CD14-positive monocyte (primary cell): ENCODE results near the gene NRM. TPM values are rescaled to one million over a fixed set of nuclear protein-coding genes. Genes with fewer than 3 reads are reported as not detected.

Source experiments
- DNase-seq, 3 donors: peaks; one replicate each; pipeline ENCODE4 v3.0.0-alpha.2; 2011 to 2022
- H2AFZ ChIP-seq: 2 replicates; pipeline ENCODE4 v1.6.0; 2012; ENCODE audit warnings: mild to moderate bottlenecking, low read depth, low read length, inconsistent platforms; ENCODE audit not compliant: insufficient read depth, poor library complexity, severe bottlenecking
- H3K27ac ChIP-seq, 2 donors: 1 replicate in 1 of 2; 2 replicates in 1 of 2; pipeline ENCODE4 v1.5.1; 2012 to 2013; ENCODE audit warnings: low read length in 2 of 2, control low read depth in 1 of 2, inconsistent platforms in 1 of 2, low read depth in 1 of 2, mild to moderate bottlenecking in 1 of 2
- H3K27me3 ChIP-seq, 2 donors: one replicate each; pipeline versions ENCODE4 v1.6.0 to v1.6.1; 2011 to 2013; ENCODE audit warnings: low read length in 2 of 2; ENCODE audit not compliant: control insufficient read depth in 2 of 2, insufficient read depth in 2 of 2
- H3K36me3 ChIP-seq, 2 donors: replicated peaks in 1 of 2; 1 replicate in 1 of 2; 2 replicates in 1 of 2; pipeline versions ENCODE4 v1.5.1 to v1.6.1; 2012 to 2013; ENCODE audit warnings: low read length in 2 of 2, control low read depth in 1 of 2, inconsistent platforms in 1 of 2, mild to moderate bottlenecking in 1 of 2; ENCODE audit not compliant: insufficient read depth in 2 of 2, control insufficient read depth in 1 of 2
- H3K4me1 ChIP-seq, 2 donors: 1 replicate in 1 of 2; 2 replicates in 1 of 2; pipeline versions ENCODE4 v1.5.1 to v1.6.1; 2012 to 2013; ENCODE audit warnings: low read length in 2 of 2, control low read depth in 1 of 2, inconsistent platforms in 1 of 2, mild to moderate bottlenecking in 1 of 2, moderate library complexity in 1 of 2; ENCODE audit not compliant: insufficient read depth in 2 of 2, control insufficient read depth in 1 of 2
- H3K4me2 ChIP-seq: replicated peaks from 2 replicates; pipeline ENCODE3; 2012; ENCODE audit warnings: low read length, moderate library complexity, mild to moderate bottlenecking; ENCODE audit not compliant: poor library complexity, severe bottlenecking; ENCODE audit errors: extremely low read depth
- H3K4me3 ChIP-seq, 3 experiments: fragments of 200-600 bp in 1 of 3; sonication (generic) in 1 of 3; replicated peaks in 1 of 3; 1 replicate in 2 of 3; 2 replicates in 1 of 3; pipeline ENCODE4 v1.5.1; 2011 to 2013; ENCODE audit warnings: low read length in 3 of 3, mild to moderate bottlenecking in 3 of 3, control low read depth in 2 of 3, low read depth in 2 of 3, inconsistent platforms in 1 of 3, moderate library complexity in 1 of 3
- H3K79me2 ChIP-seq: 2 replicates; pipeline ENCODE4 v1.6.0; 2012; ENCODE audit warnings: mild to moderate bottlenecking, control low read depth, inconsistent platforms, low read length, moderate library complexity; ENCODE audit not compliant: insufficient read depth
- H3K9ac ChIP-seq: 2 replicates; pipeline ENCODE4 v1.6.0; 2017; ENCODE audit warnings: low read length, mild to moderate bottlenecking; ENCODE audit not compliant: insufficient read depth, poor library complexity, severe bottlenecking
- H3K9me3 ChIP-seq, 2 donors: replicated peaks in 1 of 2; 1 replicate in 1 of 2; 2 replicates in 1 of 2; pipeline versions ENCODE4 v1.5.1 to v1.6.1; 2012 to 2013; ENCODE audit warnings: low read length in 2 of 2, control low read depth in 1 of 2; ENCODE audit not compliant: control insufficient read depth in 1 of 2, insufficient read depth in 1 of 2
- H4K20me1 ChIP-seq: 2 replicates; pipeline ENCODE4 v1.6.0; 2012; ENCODE audit warnings: mild to moderate bottlenecking, low read length, control low read depth, moderate library complexity; ENCODE audit not compliant: insufficient read depth
- H3K27ac Mint-ChIP-seq, 7 donors: one replicate each; pipeline ENCODE4 v1.8.0; 2020; ENCODE audit warnings: mild to moderate bottlenecking in 7 of 7, mixed read lengths in 7 of 7, moderate library complexity in 6 of 7, inconsistent platforms in 2 of 7
- H3K27me3 Mint-ChIP-seq, 3 donors: one replicate each; pipeline ENCODE4 v1.8.0; 2021 to 2022; ENCODE audit warnings: low read depth in 3 of 3, mild to moderate bottlenecking in 3 of 3, mixed read lengths in 3 of 3, moderate library complexity in 3 of 3, inconsistent platforms in 1 of 3
- H3K36me3 Mint-ChIP-seq, 2 donors: one replicate each; pipeline ENCODE4 v1.8.0; 2020; ENCODE audit warnings: mixed read lengths in 2 of 2, inconsistent platforms in 1 of 2, mild to moderate bottlenecking in 1 of 2
- H3K4me1 Mint-ChIP-seq: one replicate; pipeline ENCODE4 v1.8.0; 2020; ENCODE audit warnings: mild to moderate bottlenecking, mixed read lengths
- H3K4me3 Mint-ChIP-seq, 2 donors: one replicate each; pipeline ENCODE4 v1.8.0; 2020; ENCODE audit warnings: mild to moderate bottlenecking in 2 of 2, mixed read lengths in 2 of 2, moderate library complexity in 1 of 2
- H3K9me3 Mint-ChIP-seq, 7 donors: one replicate each; pipeline ENCODE4 v1.8.0; 2020 to 2022; ENCODE audit warnings: mixed read lengths in 7 of 7, mild to moderate bottlenecking in 6 of 7, moderate library complexity in 6 of 7, inconsistent platforms in 2 of 7
- CTCF ChIP-seq: fragments of 200-600 bp; IDR thresholded peaks from one replicate; pipeline ENCODE4 v1.8.0; 2022; ENCODE audit warnings: antibody characterized with exemption, mild to moderate bottlenecking
- WGBS: methylation state at CpG from one replicate; pipeline ENCODE4 v1.1.5; 2013; ENCODE audit warnings: missing lambda C conversion rate; ENCODE audit not compliant: insufficient coverage; 5-methylcytosine and 5-hydroxymethylcytosine counted together
- intact Hi-C, 2 donors: fragments of 100-400 bp; cut with micrococcal nuclease; formaldehyde crosslinking; loops; one replicate each; pipeline versions ENCODE4 v1.15.0 to v1.15.1; 2023
- polyA plus RNA-seq, 3 donors: library from polyadenylated mRNA; depleted of rRNA in 1 of 3; unstranded in 2 of 3; stranded (reverse) in 1 of 3; fragments of 300-500 nt in 2 of 3; fragments of >200 nt in 1 of 3; fragmentation: Illumina TruSeq in 2 of 3; gene quantifications; 1 replicate in 2 of 3; 2 replicates in 1 of 3; pipeline ENCODE4 v1.2.3, GENCODE V29; 2012 to 2021

NRM gene
- polyA plus RNA-seq, 3 donors: 25.9 to 36.0 (median 35.0) TPM

- intact Hi-C loops: no loop called here
- Histone ChIP-seq H3K9me3 (no peaks in the 10 kb centered on the region), H3K79me2 (no peaks in the 10 kb centered on the region), H3K4me2 (no peak overlapping the region), H3K36me3 (peaks cover 90 to 99% of the 10 kb centered on the region in 2 donors), H3K4me1 (peaks cover 13 to 16% of the 10 kb centered on the region in 2 donors), H4K20me1 (peaks cover 13% of the 10 kb centered on the region), H3K27me3 (no peaks in the 10 kb centered on the region), H3K4me3 (no peak overlapping the region), H3K9ac (no peak overlapping the region), H3K27ac (no peak overlapping the region), H2AFZ (no peak overlapping the region)
- Mint-ChIP-seq H3K27ac (peak overlapping the region in 4 of 7 donors; percentile 6 to 77 (median 66)), H3K4me3 (no peak overlapping the region), H3K27me3 (peaks cover 0 to 1% (median 0%) of the 10 kb centered on the region in 3 donors), H3K36me3 (peaks cover 83 to 97% of the 10 kb centered on the region in 2 donors), H3K4me1 (peaks cover 15% of the 10 kb centered on the region), H3K9me3 (no peaks in the 10 kb centered on the region)
- no peak for TF ChIP-seq CTCF
- 100% methylated on average over 1 of the region's 3 CpGs for WGBS
- DNase-seq: no peak
Measured at GRCh38 chr6:30655743-30656094, 35.1 kb downstream of the NRM start.

- H3K36me3 ChIP-seq: peaks cover 87 to 93% of the 10 kb centered on the region in 2 donors
- WGBS: 99% methylated on average over 12 of the region's 19 CpGs
Measured at GRCh38 chr6:30654798-30655742, 35.7 kb downstream of the NRM start.

More at GRCh38 chr6:30654798-30655742, 35.7 kb downstream of the NRM start:
- Mint-ChIP-seq H3K9me3 (no peaks in the 10 kb centered on the region), H3K4me1 (peaks cover 17% of the 10 kb centered on the region), H3K36me3 (peaks cover 78 to 91% of the 10 kb centered on the region in 2 donors), H3K4me3 (no peak overlapping the region), H3K27ac (peak overlapping the region in 4 of 7 donors; percentile 6 to 58 (median 24)), H3K27me3 (peaks cover 0 to 1% (median 0%) of the 10 kb centered on the region in 3 donors)
- H3K4me1 ChIP-seq: peaks cover 13 to 16% of the 10 kb centered on the region in 2 donors
- no peak overlapping the region for H3K4me3 ChIP-seq
- DNase-seq: no peak
- no peak overlapping the region for H3K27ac ChIP-seq
- H3K4me2 ChIP-seq: no peak overlapping the region
- H3K27me3 ChIP-seq: no peaks in the 10 kb centered on the region
- H3K9ac ChIP-seq: no peak overlapping the region
- H3K79me2 ChIP-seq: no peaks in the 10 kb centered on the region
- H2AFZ ChIP-seq: no peak overlapping the region
- intact Hi-C loops: no loop called here
- H3K9me3 ChIP-seq: no peaks in the 10 kb centered on the region
- no peak for TF ChIP-seq CTCF
- peaks cover 13% of the 10 kb centered on the region for H4K20me1 ChIP-seq
